GM19238 (cell line): Measurements from ENCODE around the gene LEKR1.

Experiments used
- DNase-seq: peaks from one replicate; pipeline ENCODE4 v3.0.0; 2011; ENCODE audit warnings: low spot score; ENCODE audit not compliant: insufficient read length

The LEKR1 gene

DNA sequence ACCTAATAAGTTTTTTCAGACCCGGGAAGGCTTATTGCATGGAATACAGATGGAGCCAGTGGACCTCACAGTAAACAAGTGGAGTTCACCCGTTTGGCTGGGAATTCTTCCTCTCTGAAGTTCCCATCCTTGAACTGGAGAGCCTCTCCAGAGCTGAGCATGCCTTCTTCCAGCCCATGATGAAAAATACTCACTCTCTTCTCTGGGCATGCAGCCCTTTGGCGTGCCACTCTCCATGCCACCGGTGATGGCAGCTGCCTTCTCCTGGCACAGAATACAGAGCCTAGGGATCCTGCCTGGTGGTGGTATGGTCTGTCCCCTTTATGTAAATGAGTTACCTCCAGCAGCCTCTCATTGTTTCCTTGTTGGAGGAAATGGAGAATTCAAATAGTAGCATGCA is 150.8 kb downstream of the LEKR1 start:
- DNase-seq = no peak

DNA sequence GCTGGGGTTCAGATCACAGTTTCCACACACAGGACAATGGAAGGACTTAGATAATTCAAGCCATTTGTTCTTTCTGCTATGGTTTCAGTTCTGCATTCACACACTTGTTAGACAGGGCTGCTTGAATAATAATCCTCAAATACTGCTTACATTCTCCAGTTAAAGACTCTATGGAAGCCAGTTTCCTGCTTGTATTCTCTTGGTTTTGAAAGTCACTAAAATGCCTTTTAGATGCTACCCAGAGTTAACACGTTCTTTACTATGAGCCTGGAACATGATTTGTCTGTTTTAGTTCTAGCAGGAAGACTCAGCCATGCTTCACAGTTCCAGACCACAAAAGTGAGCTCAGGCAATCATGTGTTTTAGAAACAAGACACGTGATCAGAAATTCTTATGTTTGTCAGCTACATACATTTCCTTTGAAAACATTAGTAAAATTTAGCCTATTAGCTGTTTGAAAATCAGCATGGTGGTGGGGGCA is 152.4 kb downstream of the LEKR1 start:
- DNase-seq = peak; percentile 15

DNA sequence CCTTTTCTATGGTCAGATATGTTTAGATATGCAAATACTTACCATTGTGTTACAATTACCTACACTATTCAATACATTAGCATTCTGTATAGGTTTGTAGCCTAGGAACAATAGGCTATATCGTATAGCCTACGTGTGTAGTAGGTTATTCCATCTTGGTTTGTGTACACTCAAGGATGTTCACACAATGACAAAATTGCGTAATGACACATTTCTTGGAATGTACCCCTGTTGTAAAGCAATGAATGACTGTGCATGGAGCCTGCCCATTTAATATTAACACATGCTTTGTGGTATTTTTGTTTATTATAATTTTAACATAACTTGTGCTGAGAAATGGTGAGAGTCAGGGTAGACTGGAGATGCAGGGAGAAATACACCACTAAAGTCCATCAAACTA is 154.9 kb downstream of the LEKR1 start:
- DNase-seq = no peak

GRCh38 chr3:156983559-156983958 is 157.4 kb downstream of the LEKR1 start:
- DNase-seq = no peak

DNA sequence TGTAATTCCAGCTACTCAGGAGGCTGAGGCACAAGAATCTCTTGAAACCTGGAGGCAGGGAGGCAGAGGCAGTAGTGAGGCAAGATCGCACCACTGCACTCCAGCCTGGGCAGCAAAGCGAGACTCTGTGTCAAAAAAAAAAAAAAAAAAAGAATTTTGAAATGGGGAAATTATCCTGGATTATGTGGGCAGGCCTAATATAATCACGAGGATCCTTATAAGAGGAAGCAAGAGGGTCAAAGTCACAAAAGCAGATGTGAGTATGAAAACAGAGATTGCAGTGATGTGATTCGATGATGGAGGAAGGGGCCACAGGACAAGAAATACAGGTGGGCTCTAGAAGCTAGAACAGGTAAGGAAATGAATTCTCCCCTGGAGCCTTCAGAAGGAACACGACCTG is 159.6 kb downstream of the LEKR1 start:
- no peak for DNase-seq

- DNase-seq = no peak
Observed at GRCh38 chr3:156987946-156988345, 161.8 kb downstream of the LEKR1 start.

GRCh38 chr3:156997351-156997750 is 171.2 kb downstream of the LEKR1 start:
- no peak for DNase-seq

GRCh38 chr3:157001221-157001957 is 175.2 kb downstream of the LEKR1 start:
- DNase-seq = no peak

DNA sequence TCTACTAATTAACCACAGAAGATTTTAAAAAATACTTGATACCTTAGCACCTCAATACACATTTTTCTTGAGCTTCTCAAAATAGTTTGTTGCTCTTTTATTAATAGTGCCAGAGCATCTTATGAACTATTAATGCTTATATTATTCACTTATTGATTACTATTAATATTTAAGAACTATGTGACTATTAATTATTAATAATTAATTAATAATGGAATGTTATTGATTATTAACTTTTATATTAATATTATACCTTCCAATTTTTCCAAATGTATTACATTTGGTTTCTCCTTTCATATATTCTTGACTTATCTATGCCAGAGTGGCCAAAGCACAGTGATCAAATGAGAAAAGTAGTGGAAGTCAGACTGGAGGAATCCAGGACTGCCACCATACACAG is 195.5 kb downstream of the LEKR1 start:
- no peak for DNase-seq

- DNase-seq = no peak
Observed at GRCh38 chr3:157023226-157023625, 197.1 kb downstream of the LEKR1 start.

DNA sequence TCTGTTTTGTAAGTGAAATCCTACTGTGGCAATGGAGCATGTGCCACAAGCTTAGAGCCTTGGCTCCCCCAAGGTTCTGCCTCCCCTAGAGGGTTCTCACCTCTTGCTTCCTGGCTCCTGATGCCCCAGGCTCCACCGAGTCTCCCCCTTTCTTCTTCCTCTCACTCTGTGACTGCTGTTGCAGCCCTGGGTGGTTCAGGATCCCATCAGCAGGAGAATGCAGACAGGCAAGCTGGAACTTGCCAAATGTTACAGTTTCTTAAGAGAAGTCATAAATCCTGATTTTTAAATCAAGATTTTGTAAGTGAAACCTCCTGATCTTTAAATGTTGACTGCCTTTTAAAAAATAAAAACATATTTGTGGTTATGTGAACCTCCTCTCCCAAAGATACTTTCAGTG is 199.9 kb downstream of the LEKR1 start:
- DNase-seq = no peak

GRCh38 chr3:157027861-157028745 is 201.9 kb downstream of the LEKR1 start:
- no peak for DNase-seq

DNA sequence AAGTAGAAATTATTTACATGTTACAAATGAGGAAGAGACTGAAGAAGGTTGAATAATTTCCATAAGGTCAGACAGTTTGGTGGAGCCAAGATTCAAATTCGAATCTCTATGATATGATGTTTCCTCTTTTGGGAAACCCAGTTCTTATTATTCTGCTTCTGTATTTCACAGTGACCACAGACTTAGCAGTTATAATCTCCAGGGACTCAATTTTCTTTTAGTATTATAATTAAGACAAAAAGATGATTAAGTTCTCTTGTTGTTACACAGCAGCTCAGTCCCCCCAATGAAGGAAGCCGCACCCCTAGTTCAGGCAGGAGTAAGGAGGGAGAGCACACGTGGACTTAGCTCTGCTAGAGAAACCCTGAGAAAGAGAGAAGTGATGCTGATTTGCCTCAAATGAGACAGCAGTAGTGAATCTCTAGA is 203.2 kb downstream of the LEKR1 start:
- no peak for DNase-seq

GRCh38 chr3:157030712-157031111 is 204.6 kb downstream of the LEKR1 start:
- no peak for DNase-seq

- no peak for DNase-seq
Observed at GRCh38 chr3:157033001-157033400, 206.8 kb downstream of the LEKR1 start.

GRCh38 chr3:157040456-157040855 is 214.3 kb downstream of the LEKR1 start:
- DNase-seq = no peak

- DNase-seq = no peak
Observed at GRCh38 chr3:157042226-157042625, 216.1 kb downstream of the LEKR1 start.

GRCh38 chr3:157043771-157044170 is 217.6 kb downstream of the LEKR1 start:
- DNase-seq = no peak

DNA sequence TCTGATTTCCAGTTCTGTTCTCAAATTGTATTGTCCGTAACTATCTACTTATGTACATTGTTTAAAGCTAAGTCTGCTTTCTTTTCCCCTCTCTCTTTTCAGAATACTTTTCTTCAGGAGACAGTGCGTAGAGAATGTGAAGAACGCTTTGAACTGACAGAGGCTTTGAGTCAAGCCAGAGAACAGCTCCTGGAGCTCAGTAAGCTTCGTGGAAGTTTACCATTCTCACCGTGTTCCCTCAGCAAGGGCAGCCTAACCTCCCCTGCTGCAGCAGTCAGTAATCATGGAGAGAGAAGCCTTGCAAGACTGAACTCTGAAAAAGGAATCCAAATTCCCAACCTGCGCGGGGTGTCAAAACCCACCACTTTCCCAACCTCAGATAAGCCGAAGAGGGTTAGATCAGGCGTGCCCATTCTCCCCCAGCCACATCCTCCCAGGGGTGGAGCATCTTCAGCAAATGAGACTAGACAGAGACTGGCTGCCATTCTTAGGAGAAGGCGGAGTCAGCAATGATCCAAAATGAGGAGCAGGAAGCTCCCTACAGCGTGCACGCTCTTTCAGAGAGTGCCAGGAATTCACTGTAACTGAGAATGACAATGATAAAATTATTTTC is 219.2 kb downstream of the LEKR1 start:
- DNase-seq = no peak

GRCh38 chr3:157046520-157046919 is 220.4 kb downstream of the LEKR1 start:
- no peak for DNase-seq

GRCh38 chr3:157051055-157051454 is 224.9 kb downstream of the LEKR1 start:
- no peak for DNase-seq

DNA sequence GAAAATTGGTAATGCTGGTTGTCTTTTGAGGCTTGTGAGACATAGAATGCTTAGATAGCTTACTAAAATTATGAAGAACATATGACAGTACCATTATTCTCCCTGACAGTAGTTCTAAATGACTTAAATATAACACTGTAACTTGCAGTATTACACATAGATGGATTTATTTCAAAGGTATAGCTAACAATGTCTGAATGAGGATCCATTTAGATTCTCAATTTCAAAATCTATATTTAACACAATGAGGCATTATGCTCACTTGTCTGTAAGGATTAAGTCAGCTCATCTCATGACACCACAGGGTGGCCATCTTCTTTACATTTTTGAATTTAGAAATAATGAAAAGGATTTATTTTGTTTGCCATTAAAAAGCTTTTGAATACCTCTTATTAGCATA is 225.4 kb downstream of the LEKR1 start:
- DNase-seq = no peak
